ENCODE data around the gene KIF5C.

DNA sequence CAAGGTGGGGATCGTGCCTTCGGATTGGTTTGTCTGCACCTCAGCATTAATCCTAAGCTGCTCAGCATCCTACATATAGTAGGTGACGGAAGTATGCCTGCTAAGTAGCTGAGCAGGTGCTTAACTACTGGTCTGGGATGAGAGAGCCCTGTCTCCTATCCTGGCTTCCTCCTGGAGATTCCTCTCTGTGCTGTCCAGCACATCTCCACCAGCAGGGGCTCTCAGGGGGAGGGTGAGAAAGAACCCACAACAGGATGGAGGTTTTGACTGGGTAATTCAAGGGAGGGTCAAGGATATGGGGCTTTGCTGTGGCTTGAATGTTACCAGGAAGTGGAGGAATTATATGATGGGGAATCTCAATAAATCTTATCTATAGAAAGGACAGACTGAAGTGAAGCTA is 45.4 kb upstream of the KIF5C start:
- TF ChIP-seq REST (IDR thresholded peaks at IDR 0.05; ENCODE audit: unreplicated experiment) (peak; percentile 34), EZH2 (IDR thresholded peaks at IDR 0.05; ENCODE audit: low read depth, unreplicated experiment) (no peak), POLR2AphosphoS5 (IDR thresholded peaks at IDR 0.05; ENCODE audit: low read depth) (no peak), CREB1 (CRISPR knock-in tag; IDR thresholded peaks at IDR 0.05; ENCODE audit: low read depth) (no peak), EZH2phosphoT487 (IDR thresholded peaks at IDR 0.05; ENCODE audit: unreplicated experiment) (no peak), JUNB (IDR thresholded peaks at IDR 0.05; ENCODE audit: unreplicated experiment) (no peak)
- TF ChIP-seq, protein P1, sequence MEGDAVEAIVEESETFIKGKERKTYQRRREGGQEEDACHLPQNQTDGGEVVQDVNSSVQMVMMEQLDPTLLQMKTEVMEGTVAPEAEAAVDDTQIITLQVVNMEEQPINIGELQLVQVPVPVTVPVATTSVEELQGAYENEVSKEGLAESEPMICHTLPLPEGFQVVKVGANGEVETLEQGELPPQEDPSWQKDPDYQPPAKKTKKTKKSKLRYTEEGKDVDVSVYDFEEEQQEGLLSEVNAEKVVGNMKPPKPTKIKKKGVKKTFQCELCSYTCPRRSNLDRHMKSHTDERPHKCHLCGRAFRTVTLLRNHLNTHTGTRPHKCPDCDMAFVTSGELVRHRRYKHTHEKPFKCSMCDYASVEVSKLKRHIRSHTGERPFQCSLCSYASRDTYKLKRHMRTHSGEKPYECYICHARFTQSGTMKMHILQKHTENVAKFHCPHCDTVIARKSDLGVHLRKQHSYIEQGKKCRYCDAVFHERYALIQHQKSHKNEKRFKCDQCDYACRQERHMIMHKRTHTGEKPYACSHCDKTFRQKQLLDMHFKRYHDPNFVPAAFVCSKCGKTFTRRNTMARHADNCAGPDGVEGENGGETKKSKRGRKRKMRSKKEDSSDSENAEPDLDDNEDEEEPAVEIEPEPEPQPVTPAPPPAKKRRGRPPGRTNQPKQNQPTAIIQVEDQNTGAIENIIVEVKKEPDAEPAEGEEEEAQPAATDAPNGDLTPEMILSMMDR (conservative IDR thresholded peaks at IDR 0.05; ENCODE audit: low read depth in 2 of 2), result 0 out of 4 replicates have a peak, but pooled peaks have one; percentile 12 to 19
- TF ChIP-seq, protein P2, sequence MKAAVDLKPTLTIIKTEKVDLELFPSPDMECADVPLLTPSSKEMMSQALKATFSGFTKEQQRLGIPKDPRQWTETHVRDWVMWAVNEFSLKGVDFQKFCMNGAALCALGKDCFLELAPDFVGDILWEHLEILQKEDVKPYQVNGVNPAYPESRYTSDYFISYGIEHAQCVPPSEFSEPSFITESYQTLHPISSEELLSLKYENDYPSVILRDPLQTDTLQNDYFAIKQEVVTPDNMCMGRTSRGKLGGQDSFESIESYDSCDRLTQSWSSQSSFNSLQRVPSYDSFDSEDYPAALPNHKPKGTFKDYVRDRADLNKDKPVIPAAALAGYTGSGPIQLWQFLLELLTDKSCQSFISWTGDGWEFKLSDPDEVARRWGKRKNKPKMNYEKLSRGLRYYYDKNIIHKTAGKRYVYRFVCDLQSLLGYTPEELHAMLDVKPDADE (IDR thresholded peaks at IDR 0.05), result no peak
- TF ChIP-seq, protein P3, sequence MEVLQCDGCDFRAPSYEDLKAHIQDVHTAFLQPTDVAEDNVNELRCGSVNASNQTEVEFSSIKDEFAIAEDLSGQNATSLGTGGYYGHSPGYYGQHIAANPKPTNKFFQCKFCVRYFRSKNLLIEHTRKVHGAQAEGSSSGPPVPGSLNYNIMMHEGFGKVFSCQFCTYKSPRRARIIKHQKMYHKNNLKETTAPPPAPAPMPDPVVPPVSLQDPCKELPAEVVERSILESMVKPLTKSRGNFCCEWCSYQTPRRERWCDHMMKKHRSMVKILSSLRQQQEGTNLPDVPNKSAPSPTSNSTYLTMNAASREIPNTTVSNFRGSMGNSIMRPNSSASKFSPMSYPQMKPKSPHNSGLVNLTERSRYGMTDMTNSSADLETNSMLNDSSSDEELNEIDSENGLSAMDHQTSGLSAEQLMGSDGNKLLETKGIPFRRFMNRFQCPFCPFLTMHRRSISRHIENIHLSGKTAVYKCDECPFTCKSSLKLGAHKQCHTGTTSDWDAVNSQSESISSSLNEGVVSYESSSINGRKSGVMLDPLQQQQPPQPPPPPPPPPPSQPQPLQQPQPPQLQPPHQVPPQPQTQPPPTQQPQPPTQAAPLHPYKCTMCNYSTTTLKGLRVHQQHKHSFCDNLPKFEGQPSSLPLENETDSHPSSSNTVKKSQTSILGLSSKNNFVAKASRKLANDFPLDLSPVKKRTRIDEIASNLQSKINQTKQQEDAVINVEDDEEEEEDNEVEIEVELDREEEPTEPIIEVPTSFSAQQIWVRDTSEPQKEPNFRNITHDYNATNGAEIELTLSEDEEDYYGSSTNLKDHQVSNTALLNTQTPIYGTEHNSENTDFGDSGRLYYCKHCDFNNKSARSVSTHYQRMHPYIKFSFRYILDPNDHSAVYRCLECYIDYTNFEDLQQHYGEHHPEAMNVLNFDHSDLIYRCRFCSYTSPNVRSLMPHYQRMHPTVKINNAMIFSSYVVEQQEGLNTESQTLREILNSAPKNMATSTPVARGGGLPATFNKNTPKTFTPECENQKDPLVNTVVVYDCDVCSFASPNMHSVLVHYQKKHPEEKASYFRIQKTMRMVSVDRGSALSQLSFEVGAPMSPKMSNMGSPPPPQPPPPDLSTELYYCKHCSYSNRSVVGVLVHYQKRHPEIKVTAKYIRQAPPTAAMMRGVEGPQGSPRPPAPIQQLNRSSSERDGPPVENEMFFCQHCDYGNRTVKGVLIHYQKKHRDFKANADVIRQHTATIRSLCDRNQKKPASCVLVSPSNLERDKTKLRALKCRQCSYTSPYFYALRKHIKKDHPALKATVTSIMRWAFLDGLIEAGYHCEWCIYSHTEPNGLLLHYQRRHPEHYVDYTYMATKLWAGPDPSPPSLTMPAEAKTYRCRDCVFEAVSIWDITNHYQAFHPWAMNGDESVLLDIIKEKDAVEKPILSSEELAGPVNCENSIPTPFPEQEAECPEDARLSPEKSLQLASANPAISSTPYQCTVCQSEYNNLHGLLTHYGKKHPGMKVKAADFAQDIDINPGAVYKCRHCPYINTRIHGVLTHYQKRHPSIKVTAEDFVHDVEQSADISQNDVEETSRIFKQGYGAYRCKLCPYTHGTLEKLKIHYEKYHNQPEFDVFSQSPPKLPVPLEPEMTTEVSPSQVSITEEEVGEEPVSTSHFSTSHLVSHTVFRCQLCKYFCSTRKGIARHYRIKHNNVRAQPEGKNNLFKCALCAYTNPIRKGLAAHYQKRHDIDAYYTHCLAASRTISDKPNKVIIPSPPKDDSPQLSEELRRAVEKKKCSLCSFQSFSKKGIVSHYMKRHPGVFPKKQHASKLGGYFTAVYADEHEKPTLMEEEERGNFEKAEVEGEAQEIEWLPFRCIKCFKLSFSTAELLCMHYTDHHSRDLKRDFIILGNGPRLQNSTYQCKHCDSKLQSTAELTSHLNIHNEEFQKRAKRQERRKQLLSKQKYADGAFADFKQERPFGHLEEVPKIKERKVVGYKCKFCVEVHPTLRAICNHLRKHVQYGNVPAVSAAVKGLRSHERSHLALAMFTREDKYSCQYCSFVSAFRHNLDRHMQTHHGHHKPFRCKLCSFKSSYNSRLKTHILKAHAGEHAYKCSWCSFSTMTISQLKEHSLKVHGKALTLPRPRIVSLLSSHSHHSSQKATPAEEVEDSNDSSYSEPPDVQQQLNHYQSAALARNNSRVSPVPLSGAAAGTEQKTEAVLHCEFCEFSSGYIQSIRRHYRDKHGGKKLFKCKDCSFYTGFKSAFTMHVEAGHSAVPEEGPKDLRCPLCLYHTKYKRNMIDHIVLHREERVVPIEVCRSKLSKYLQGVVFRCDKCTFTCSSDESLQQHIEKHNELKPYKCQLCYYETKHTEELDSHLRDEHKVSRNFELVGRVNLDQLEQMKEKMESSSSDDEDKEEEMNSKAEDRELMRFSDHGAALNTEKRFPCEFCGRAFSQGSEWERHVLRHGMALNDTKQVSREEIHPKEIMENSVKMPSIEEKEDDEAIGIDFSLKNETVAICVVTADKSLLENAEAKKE (CRISPR knock-in tag; IDR thresholded peaks at IDR 0.05), result no peak

Measured in GM23338 (cell line).